HEK293T (cell line): ENCODE data around the gene ARRB1.

Source experiments
- CTCF ChIA-PET: fragments of 350-600 bp; formaldehyde crosslinking; extraction: SDS; loops from one replicate; lab custom pipeline; 2021; ENCODE audit warnings: antibody characterized with exemption, inconsistent platforms; lab: Yijun Ruan, JAX
- POLR2A ChIA-PET: fragments of 350-600 bp; formaldehyde crosslinking; extraction: SDS; loops from one replicate; lab custom pipeline; 2020; ENCODE audit warnings: antibody characterized with exemption, inconsistent platforms; lab: Yijun Ruan, JAX
- DNase-seq: peaks from one replicate; pipeline ENCODE4 v3.0.0; 2012; ENCODE audit warnings: mixed read lengths; ENCODE audit errors: extremely low spot score
- ARNT ChIP-seq: fragments of 450-650 bp; IDR thresholded peaks from 2 replicates; pipeline ENCODE4 v1.6.1; 2017; ENCODE audit warnings: mild to moderate bottlenecking
- BHLHE40 ChIP-seq: fragments of 450-650 bp; IDR thresholded peaks from 2 replicates; pipeline ENCODE4 v1.6.1; 2016; ENCODE audit warnings: mild to moderate bottlenecking, moderate library complexity, borderline replicate concordance
- CTBP1 ChIP-seq: fragments of 450-650 bp; IDR thresholded peaks from 2 replicates; pipeline ENCODE4 v1.6.1; 2016; ENCODE audit warnings: borderline replicate concordance
- ELF4 ChIP-seq: fragments of 450-650 bp; IDR thresholded peaks from 2 replicates; pipeline ENCODE4 v1.6.1; 2017; ENCODE audit warnings: antibody characterized with exemption
- FOXA1 ChIP-seq: fragments of 450-650 bp; IDR thresholded peaks from 2 replicates; pipeline ENCODE4 v1.6.1; 2016; ENCODE audit warnings: mild to moderate bottlenecking
- FOXK2 ChIP-seq: fragments of 450-650 bp; IDR thresholded peaks from 2 replicates; pipeline ENCODE4 v1.6.1; 2016; ENCODE audit warnings: mild to moderate bottlenecking
- FOXM1 ChIP-seq: fragments of 450-650 bp; IDR thresholded peaks from 2 replicates; pipeline ENCODE4 v1.6.1; 2017; ENCODE audit warnings: mild to moderate bottlenecking, borderline replicate concordance
- HDGF ChIP-seq: fragments of 450-650 bp; IDR thresholded peaks from 2 replicates; pipeline ENCODE4 v1.6.1; 2017; ENCODE audit warnings: antibody characterized with exemption, borderline replicate concordance
- L3MBTL2 ChIP-seq: fragments of 450-650 bp; conservative IDR thresholded peaks from 2 replicates; pipeline ENCODE4 v1.6.1; 2016; ENCODE audit warnings: mild to moderate bottlenecking
- LEF1 ChIP-seq: fragments of 450-650 bp; IDR thresholded peaks from 2 replicates; pipeline ENCODE4 v1.6.1; 2017; ENCODE audit warnings: mild to moderate bottlenecking, borderline replicate concordance
- NFRKB ChIP-seq: fragments of 450-650 bp; IDR thresholded peaks from 2 replicates; pipeline ENCODE4 v1.6.1; 2016; ENCODE audit warnings: mild to moderate bottlenecking, moderate library complexity
- PKNOX1 ChIP-seq: fragments of 450-650 bp; IDR thresholded peaks from 2 replicates; pipeline ENCODE4 v1.6.1; 2016
- SP1 ChIP-seq: fragments of 450-650 bp; IDR thresholded peaks from 2 replicates; pipeline ENCODE4 v1.6.1; 2017
- SUZ12 ChIP-seq: fragments of 450-650 bp; IDR thresholded peaks from 2 replicates; pipeline ENCODE4 v1.6.1; 2016; ENCODE audit warnings: mild to moderate bottlenecking
- TARDBP ChIP-seq: fragments of 450-650 bp; IDR thresholded peaks from 2 replicates; pipeline ENCODE4 v1.6.1; 2016
- ZNF384 ChIP-seq: fragments of 450-650 bp; IDR thresholded peaks from 2 replicates; pipeline ENCODE4 v1.6.1; 2016

ARRB1 gene

GRCh38 chr11:75264356-75264755 lies 87.1 kb downstream of the ARRB1 start:
- no peak for DNase-seq
- no peak for TF ChIP-seq ELF4
- no peak for TF ChIP-seq PKNOX1
- TF ChIP-seq CTBP1, result no peak
- no peak for TF ChIP-seq FOXA1
- no peak for TF ChIP-seq NFRKB
- TF ChIP-seq L3MBTL2, result no peak
- TF ChIP-seq SUZ12, result no peak
- no peak for TF ChIP-seq ZNF384
- TF ChIP-seq FOXM1, result no peak
- TF ChIP-seq TARDBP, result no peak
- no peak for TF ChIP-seq ARNT
- no peak for TF ChIP-seq LEF1
- TF ChIP-seq FOXK2, result no peak
- no peak for TF ChIP-seq HDGF
- no peak for TF ChIP-seq SP1
- no peak for TF ChIP-seq BHLHE40
- ChIA-PET CTCF (interaction anchor here (1.1 kb wide), 1 partner anchor 124 kb away, joined by 4 read pairs; no protein-coding TSS in a partner anchor), POLR2A (no interaction called here)

- CTCF ChIA-PET, result no interaction called here
These were observed 87.5 kb downstream of the ARRB1 start for GRCh38 chr11:75263944-75264349.

GRCh38 chr11:75262961-75263852 lies 88.3 kb downstream of the ARRB1 start:
- POLR2A ChIA-PET, result no interaction called here
- no peak for TF ChIP-seq SUZ12
- TF ChIP-seq ARNT, result no peak
- TF ChIP-seq L3MBTL2, result no peak
- no peak for DNase-seq
- CTCF ChIA-PET, result no interaction called here

More at GRCh38 chr11:75263944-75264349, 87.5 kb downstream of the ARRB1 start:
- no peak for DNase-seq
- no peak for TF ChIP-seq PKNOX1
- TF ChIP-seq FOXK2, result no peak
- POLR2A ChIA-PET, result no interaction called here

- TF ChIP-seq BHLHE40, result no peak
- no peak for TF ChIP-seq SP1
- TF ChIP-seq NFRKB, result no peak
- TF ChIP-seq HDGF, result no peak
- no peak for TF ChIP-seq FOXA1
- no peak for TF ChIP-seq LEF1
- no peak for TF ChIP-seq CTBP1
- TF ChIP-seq FOXM1, result no peak
- no peak for TF ChIP-seq SUZ12
- TF ChIP-seq L3MBTL2, result no peak
- TF ChIP-seq TARDBP, result no peak
- no peak for TF ChIP-seq PKNOX1
- TF ChIP-seq ELF4, result no peak
- TF ChIP-seq ZNF384, result no peak
- TF ChIP-seq ARNT, result no peak
- no peak for TF ChIP-seq FOXK2
- ChIA-PET CTCF (no interaction called here), POLR2A (no interaction called here)
- no peak for DNase-seq
These were observed 89.0 kb downstream of the ARRB1 start for GRCh38 chr11:75262436-75262835.

- POLR2A ChIA-PET, result no interaction called here
- DNase-seq, result no peak
- CTCF ChIA-PET, result no interaction called here
- TF ChIP-seq SUZ12, result no peak
These were observed 89.5 kb downstream of the ARRB1 start for GRCh38 chr11:75261902-75262361.

- no peak for DNase-seq
- TF ChIP-seq ZNF384 (no peak), LEF1 (no peak), SUZ12 (no peak), PKNOX1 (no peak), BHLHE40 (no peak), SP1 (no peak), FOXM1 (no peak), NFRKB (no peak), CTBP1 (no peak), FOXK2 (no peak), FOXA1 (no peak)
- ChIA-PET CTCF (no interaction called here), POLR2A (no interaction called here)
These were observed 90.9 kb downstream of the ARRB1 start for GRCh38 chr11:75260396-75261170.
